ENCODE results near the gene ETV4. TPM values are rescaled to one million over a fixed set of nuclear protein-coding genes. Genes with fewer than 3 reads are reported as not detected.

The ETV4 gene
- total RNA-seq, 2 experiments from 2014 or later: 5.0 to 5.4 TPM

DNA sequence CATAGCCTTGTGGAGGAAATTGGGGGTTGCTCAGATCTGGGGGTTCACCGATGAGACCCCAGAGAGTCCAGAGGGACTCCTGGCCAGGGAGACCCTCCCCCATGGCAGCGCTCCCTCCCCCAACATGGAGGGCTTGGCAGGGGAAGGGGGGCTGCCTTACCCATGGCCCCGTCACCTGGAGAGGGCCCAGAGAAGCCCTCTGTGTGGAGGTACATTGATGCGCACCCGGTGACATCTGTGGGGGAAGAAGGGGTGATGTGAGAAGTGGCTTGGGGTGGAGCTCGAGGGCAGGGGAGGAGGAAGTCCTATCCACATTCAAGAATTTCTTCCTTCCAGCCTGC is 16.2 kb downstream of the ETV4 start:
- no peaks in the 10 kb centered on the region for H3K36me3 Mint-ChIP-seq (ENCODE audit: low read depth)
- CTCF ChIA-PET: interaction anchor here (1.3 kb wide), 1 partner anchor 14 kb away, joined by 3 read pairs; no protein-coding TSS in a partner anchor

DNA sequence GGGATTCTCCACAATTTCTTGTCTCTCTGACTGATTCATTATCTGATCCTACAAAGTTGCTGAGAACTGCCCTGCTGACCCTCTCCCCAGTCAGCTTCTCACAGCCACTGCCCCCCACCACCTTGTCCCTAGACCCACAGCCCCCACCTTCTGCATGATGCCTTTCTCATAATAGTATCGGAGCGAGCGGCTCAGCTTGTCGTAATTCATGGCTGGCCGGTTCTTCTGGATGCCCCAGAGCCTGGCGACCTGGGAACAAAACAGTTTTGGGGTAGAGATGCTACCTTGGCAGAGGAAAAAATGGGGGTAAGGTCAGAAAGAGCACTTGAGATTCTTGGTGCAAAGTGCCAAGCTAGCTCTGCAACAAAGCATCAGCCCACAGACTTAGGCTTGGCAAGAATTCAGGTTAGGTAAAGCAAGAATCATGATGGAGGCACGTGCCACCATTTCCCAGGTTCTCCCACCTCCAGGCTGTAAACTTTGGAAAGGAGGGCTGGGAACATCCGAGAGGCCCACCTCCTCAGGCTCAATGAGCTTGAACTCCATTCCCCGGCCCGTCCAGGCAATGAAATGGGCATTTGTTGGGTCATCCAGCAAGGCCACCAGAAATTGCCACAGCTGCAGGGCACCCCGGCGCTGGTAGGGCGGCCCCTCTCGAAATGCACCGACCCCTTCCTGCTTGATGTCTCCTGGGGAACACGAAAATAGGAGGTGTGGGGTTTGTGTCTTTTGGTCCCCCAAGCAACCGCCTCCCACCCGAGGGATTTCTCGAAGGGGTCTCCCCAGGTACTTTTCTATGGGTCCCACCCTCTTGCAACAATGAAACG is 16.9 kb downstream of the ETV4 start:
- ChIA-PET CTCF (no interaction called here), POLR2A (no interaction called here)
- no peak for ATAC-seq
- DNase-seq: no peak
- TF ChIP-seq, protein P1, sequence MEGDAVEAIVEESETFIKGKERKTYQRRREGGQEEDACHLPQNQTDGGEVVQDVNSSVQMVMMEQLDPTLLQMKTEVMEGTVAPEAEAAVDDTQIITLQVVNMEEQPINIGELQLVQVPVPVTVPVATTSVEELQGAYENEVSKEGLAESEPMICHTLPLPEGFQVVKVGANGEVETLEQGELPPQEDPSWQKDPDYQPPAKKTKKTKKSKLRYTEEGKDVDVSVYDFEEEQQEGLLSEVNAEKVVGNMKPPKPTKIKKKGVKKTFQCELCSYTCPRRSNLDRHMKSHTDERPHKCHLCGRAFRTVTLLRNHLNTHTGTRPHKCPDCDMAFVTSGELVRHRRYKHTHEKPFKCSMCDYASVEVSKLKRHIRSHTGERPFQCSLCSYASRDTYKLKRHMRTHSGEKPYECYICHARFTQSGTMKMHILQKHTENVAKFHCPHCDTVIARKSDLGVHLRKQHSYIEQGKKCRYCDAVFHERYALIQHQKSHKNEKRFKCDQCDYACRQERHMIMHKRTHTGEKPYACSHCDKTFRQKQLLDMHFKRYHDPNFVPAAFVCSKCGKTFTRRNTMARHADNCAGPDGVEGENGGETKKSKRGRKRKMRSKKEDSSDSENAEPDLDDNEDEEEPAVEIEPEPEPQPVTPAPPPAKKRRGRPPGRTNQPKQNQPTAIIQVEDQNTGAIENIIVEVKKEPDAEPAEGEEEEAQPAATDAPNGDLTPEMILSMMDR (IDR thresholded peaks at IDR 0.05): no peak
- Mint-ChIP-seq H3K4me1 (ENCODE audit: low read depth) (no peaks in the 10 kb centered on the region), H3K27ac (no peak overlapping the region), H3K27me3 (no peaks in the 10 kb centered on the region), H3K4me3 (no peak overlapping the region), H3K9me3 (no peaks in the 10 kb centered on the region), H3K36me3 (ENCODE audit: low read depth) (peaks cover 4% of the 10 kb centered on the region)
- intact Hi-C loops (cut with micrococcal nuclease): loop anchor here (10.0 kb wide), 1 partner anchor 56 kb away; no protein-coding TSS in a partner anchor

More for the DNA sequence above, 16.2 kb downstream of the ETV4 start:
- Mint-ChIP-seq H3K4me3 (no peak overlapping the region), H3K27ac (no peak overlapping the region), H3K27me3 (no peaks in the 10 kb centered on the region), H3K9me3 (no peaks in the 10 kb centered on the region), H3K4me1 (ENCODE audit: low read depth) (no peaks in the 10 kb centered on the region)
- POLR2A ChIA-PET: no interaction called here
- TF ChIP-seq, protein P1 (IDR thresholded peaks at IDR 0.05): no peak
- DNase-seq (no peak), ATAC-seq (no peak)
- intact Hi-C loops (cut with micrococcal nuclease): loop anchor here (10.0 kb wide), 1 partner anchor 55 kb away; no protein-coding TSS in a partner anchor

DNA sequence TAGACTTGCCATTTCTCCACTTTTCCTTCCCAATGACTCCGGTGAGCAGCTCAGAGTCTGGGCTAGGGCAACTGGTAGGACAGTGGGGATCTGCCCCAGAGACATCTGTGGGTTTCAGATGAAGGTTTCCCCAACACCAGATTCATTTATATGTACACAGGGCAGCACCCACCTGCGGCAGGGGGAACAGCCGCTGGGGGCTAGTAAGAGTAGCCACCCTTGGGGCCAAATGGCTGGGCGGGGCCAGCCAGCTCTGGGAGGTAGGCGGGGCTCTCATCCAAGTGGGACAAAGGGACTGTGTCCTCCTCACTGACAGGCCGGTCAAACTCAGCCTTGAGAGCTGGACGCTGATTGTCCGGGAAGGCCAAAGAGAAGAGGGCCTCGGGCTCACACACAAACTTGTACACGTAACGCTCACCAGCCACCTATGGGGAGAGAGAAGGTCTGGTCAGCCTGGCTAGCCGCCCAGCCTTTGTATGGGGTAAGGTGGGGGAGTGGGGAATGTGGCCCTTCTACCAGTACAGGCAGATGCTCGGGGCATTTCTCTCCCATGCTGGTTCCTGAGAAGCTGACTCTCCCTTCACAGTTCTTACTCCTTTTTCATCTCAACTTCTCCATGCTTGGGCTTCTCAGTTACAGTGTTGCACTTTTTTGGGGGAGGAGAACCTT is 17.7 kb downstream of the ETV4 start:
- intact Hi-C loops (cut with micrococcal nuclease): loop anchor here (10.0 kb wide), 1 partner anchor 56 kb away; no protein-coding TSS in a partner anchor
- DNase-seq: no peak
- Mint-ChIP-seq H3K4me3 (no peak overlapping the region), H3K9me3 (no peaks in the 10 kb centered on the region), H3K4me1 (ENCODE audit: low read depth) (no peaks in the 10 kb centered on the region), H3K36me3 (ENCODE audit: low read depth) (peaks cover 4% of the 10 kb centered on the region), H3K27ac (no peak overlapping the region), H3K27me3 (no peaks in the 10 kb centered on the region)
- TF ChIP-seq, protein P1 (IDR thresholded peaks at IDR 0.05): no peak
- ATAC-seq: no peak
- CTCF ChIA-PET: no interaction called here
- POLR2A ChIA-PET: interaction anchor here (1.0 kb wide), 1 partner anchor 13 kb away, joined by 3 read pairs; no protein-coding TSS in a partner anchor

DNA sequence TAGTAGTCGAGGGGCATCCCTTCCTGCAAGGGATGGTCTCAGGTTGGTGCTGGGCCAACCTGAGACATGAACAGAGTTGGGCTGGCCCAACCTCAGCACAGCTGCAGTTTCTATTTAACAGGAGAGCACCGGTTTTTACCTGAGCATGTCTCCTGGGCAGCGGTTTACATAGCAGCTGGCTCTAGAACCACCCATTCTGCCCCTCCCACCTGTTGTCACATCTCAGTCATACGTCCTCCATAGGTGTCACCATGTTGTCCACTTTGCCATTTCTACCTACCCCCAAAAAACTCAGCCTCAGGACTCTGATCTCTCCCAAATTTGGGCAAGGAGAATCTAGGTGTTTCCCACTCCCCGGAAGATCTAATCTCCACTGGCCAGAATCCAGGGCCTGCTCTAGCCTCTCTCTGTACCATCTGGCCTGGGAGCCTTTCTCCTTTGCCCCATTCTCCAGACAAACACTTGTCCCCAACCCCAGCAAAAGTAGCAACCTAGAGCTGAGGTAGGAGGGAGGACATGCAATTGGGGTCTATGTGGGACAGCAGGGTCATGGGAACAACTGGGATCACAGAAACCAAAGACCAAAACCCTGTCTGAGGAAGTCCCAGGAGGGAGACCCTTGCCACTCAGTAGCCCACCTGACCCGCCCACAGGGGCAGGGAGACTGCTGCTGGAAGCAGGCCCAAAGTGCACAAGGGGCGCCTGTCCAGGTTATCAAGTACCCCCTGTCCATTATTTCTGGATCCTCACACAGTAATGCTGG is 19.1 kb downstream of the ETV4 start:
- intact Hi-C loops (cut with micrococcal nuclease): loop anchor here (10.0 kb wide), 1 partner anchor 58 kb away; no protein-coding TSS in a partner anchor
- H3K9me3 Mint-ChIP-seq: no peaks in the 10 kb centered on the region
- no peaks in the 10 kb centered on the region for H3K27me3 Mint-ChIP-seq
- no peaks in the 10 kb centered on the region for H3K4me1 Mint-ChIP-seq (ENCODE audit: low read depth)
- TF ChIP-seq, protein P1 (IDR thresholded peaks at IDR 0.05): no peak
- DNase-seq (no peak), ATAC-seq (no peak)
- no peak overlapping the region for H3K4me3 Mint-ChIP-seq
- no peak overlapping the region for H3K27ac Mint-ChIP-seq
- H3K36me3 Mint-ChIP-seq (ENCODE audit: low read depth): peaks cover 5% of the 10 kb centered on the region
- CTCF ChIA-PET: interaction anchor here (1.4 to 1.5 kb wide), 2 partner anchors 49 to 352 kb away, joined by 4 to 6 read pairs; no protein-coding TSS in a partner anchor
- POLR2A ChIA-PET: interaction anchor here (0.6 to 1.0 kb wide), 2 partner anchors 11 to 39 kb away, joined by 3 read pairs; no protein-coding TSS in a partner anchor
